H1 (cell line): Measurements from ENCODE around the gene PWP1.
"Not testable (repeated sequence)": the region's sequence is repeated elsewhere in the genome, so short reads cannot be mapped to it uniquely, and the experiment has no call there.

Experiments
- CREB1 ChIP-seq: IDR thresholded peaks from 2 replicates; pipeline ENCODE4 v1.6.1; 2012; ENCODE audit warnings: inconsistent platforms
- EP300 ChIP-seq, 2 experiments: IDR thresholded peaks; 1 replicate in 1 of 2; 2 replicates in 1 of 2; pipeline ENCODE4 v1.6.1; 2011 to 2012; ENCODE audit warnings: low read depth in 2 of 2, low read length in 2 of 2, mild to moderate bottlenecking in 2 of 2, borderline replicate concordance in 1 of 2, inconsistent platforms in 1 of 2, moderate library complexity in 1 of 2
- EZH2 ChIP-seq: fragments of 200-600 bp; sonication (generic); IDR thresholded peaks from 2 replicates; pipeline ENCODE4 v1.7.1; 2012; ENCODE audit warnings: low read depth, mild to moderate bottlenecking, moderate library complexity, low read length, inconsistent platforms; ENCODE audit not compliant: severe bottlenecking
- GTF2F1 ChIP-seq: IDR thresholded peaks from 2 replicates; pipeline ENCODE4 v1.6.1; 2012; ENCODE audit warnings: low read depth, low read length, improper control_type of control experiment, borderline replicate concordance
- HDAC2 ChIP-seq, 2 experiments: fragments of 300-600 bp in 1 of 2; sonication (generic) in 1 of 2; IDR thresholded peaks; 2 replicates each; pipeline ENCODE4 v1.6.1; 2011 to 2012; ENCODE audit warnings: low read depth in 2 of 2, low read length in 2 of 2, mild to moderate bottlenecking in 2 of 2, moderate library complexity in 2 of 2, borderline replicate concordance in 1 of 2, inconsistent platforms in 1 of 2
- POLR2A ChIP-seq, 2 experiments: IDR thresholded peaks; 1 replicate in 1 of 2; 2 replicates in 1 of 2; pipeline ENCODE4 v1.6.1; 2011; ENCODE audit warnings: low read depth in 2 of 2, low read length in 2 of 2, mild to moderate bottlenecking in 2 of 2; ENCODE audit errors: control extremely low read depth in 1 of 2
- POLR2AphosphoS5 ChIP-seq: IDR thresholded peaks from 2 replicates; pipeline ENCODE4 v1.6.1; 2011; ENCODE audit warnings: low read depth, low read length
- SP2 ChIP-seq: IDR thresholded peaks from 2 replicates; pipeline ENCODE4 v1.6.1; 2012; ENCODE audit warnings: mild to moderate bottlenecking, low read length, inconsistent platforms
- TCF12 ChIP-seq: IDR thresholded peaks from 2 replicates; pipeline ENCODE4 v1.6.1; 2011; ENCODE audit warnings: low read depth, mild to moderate bottlenecking, low read length
- ZNF274 ChIP-seq: IDR thresholded peaks from 2 replicates; pipeline ENCODE4 v1.7.0; 2012; ENCODE audit warnings: low read length, borderline replicate concordance; ENCODE audit errors: extremely low read depth
- TF ChIP-seq, protein P1 (sequence below): IDR thresholded peaks from 2 replicates; pipeline ENCODE4 v1.6.1; 2012; ENCODE audit warnings: inconsistent platforms
- TF ChIP-seq, protein P2 (sequence below), 3 experiments: IDR thresholded peaks; 1 replicate in 2 of 3; 2 replicates in 1 of 3; pipeline versions ENCODE4 v1.5.1 to v1.6.1; 2011; ENCODE audit warnings: low read length in 3 of 3, mild to moderate bottlenecking in 3 of 3, inconsistent platforms in 2 of 3, low read depth in 1 of 3, moderate library complexity in 1 of 3; ENCODE audit not compliant: insufficient read depth in 1 of 3; ENCODE audit errors: control extremely low read depth in 1 of 3

- TF ChIP-seq, protein P1, sequence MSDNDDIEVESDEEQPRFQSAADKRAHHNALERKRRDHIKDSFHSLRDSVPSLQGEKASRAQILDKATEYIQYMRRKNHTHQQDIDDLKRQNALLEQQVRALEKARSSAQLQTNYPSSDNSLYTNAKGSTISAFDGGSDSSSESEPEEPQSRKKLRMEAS, result not testable (repeated sequence)
- TF ChIP-seq, protein P2, sequence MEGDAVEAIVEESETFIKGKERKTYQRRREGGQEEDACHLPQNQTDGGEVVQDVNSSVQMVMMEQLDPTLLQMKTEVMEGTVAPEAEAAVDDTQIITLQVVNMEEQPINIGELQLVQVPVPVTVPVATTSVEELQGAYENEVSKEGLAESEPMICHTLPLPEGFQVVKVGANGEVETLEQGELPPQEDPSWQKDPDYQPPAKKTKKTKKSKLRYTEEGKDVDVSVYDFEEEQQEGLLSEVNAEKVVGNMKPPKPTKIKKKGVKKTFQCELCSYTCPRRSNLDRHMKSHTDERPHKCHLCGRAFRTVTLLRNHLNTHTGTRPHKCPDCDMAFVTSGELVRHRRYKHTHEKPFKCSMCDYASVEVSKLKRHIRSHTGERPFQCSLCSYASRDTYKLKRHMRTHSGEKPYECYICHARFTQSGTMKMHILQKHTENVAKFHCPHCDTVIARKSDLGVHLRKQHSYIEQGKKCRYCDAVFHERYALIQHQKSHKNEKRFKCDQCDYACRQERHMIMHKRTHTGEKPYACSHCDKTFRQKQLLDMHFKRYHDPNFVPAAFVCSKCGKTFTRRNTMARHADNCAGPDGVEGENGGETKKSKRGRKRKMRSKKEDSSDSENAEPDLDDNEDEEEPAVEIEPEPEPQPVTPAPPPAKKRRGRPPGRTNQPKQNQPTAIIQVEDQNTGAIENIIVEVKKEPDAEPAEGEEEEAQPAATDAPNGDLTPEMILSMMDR (IDR thresholded peaks at IDR 0.05; ENCODE audit: control extremely low read depth in 1 of 3, insufficient read depth in 1 of 3, low read depth in 1 of 3, low read length in 3 of 3), result not testable (repeated sequence)
- not testable (repeated sequence) for TF ChIP-seq POLR2A (IDR thresholded peaks at IDR 0.05; ENCODE audit: control extremely low read depth in 1 of 2, low read depth in 2 of 2, low read length in 2 of 2); EP300 (IDR thresholded peaks at IDR 0.05; ENCODE audit: borderline replicate concordance in 1 of 2, low read depth in 2 of 2, low read length in 2 of 2); GTF2F1; ZNF274; EZH2; POLR2AphosphoS5; TCF12; SP2; CREB1; HDAC2 (IDR thresholded peaks at IDR 0.05; ENCODE audit: borderline replicate concordance in 1 of 2, low read depth in 2 of 2, low read length in 2 of 2)
Measured at GRCh38 chr12:107695772-107696171, 10.2 kb downstream of the PWP1 start.
